A673 (cell line): ENCODE measurements around the gene DNAH10.

Experiments
- CTCF ChIP-seq: fragments of 300-800, 200-600 bp; sonication (generic); conservative IDR thresholded peaks from 2 replicates; pipeline ENCODE4 v1.5.1; 2017; ENCODE audit warnings: low read depth, mild to moderate bottlenecking, antibody characterized with exemption, low read length, moderate library complexity, mixed read lengths
- EZH2 ChIP-seq: fragments of 200-600 bp; sonication (generic); IDR thresholded peaks from 2 replicates; pipeline ENCODE4 v1.6.1; 2017; ENCODE audit warnings: borderline replicate concordance, low read depth, mild to moderate bottlenecking, mixed read lengths, antibody characterized with exemption, low read length; ENCODE audit not compliant: poor library complexity, severe bottlenecking

DNA sequence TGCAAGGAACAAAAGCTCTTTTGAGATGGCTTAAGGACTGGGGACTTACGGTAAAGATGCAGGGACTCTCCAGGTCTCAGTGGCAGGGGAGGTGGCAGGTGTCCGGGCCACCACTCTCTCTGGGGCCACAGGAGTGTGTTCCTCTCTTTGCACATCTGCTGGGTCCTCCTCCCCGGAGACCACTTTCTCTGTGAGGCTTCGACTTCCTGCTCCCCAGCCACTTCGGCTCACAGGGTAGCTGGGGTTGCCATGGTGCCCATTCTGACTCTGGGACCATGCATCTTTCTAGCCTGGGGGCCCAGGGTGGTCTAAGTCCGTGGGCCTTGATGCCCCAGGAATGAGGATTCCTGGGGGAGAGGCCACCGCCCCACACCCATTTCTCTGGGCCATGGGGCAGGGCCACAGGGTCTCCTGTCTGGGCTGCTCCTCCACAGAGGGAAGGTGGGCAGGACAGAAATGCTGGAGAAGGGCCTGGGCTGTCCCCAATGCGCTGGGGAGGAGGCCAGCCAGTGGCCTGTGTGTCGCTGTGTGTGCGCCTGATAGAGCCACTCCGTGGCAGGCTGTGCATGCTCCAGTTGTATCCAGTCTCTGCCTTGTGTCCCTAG is 172.0 kb downstream of the DNAH10 start:
- no peak for TF ChIP-seq EZH2
- TF ChIP-seq CTCF, result no peak
